Measurements from ENCODE around the gene MRPS2.

GRCh38 chr9:135501261-135502167, 1.0 kb downstream of the MRPS2 start:
- no peak for TF ChIP-seq CTCF (conservative IDR thresholded peaks at IDR 0.05)
- TF ChIP-seq ZFX (IDR thresholded peaks at IDR 0.05), result no peak

Data from C4-2B (cell line).